SH-SY5Y (cell line): ENCODE data around the gene PRKCZ.

Source experiments
- GATA2 ChIP-seq: IDR thresholded peaks from 2 replicates; pipeline ENCODE4 v1.6.1; 2011; ENCODE audit warnings: mild to moderate bottlenecking, low read depth, low read length
- GATA3 ChIP-seq: IDR thresholded peaks from 2 replicates; pipeline ENCODE4 v1.6.1; 2011; ENCODE audit warnings: low read depth, mild to moderate bottlenecking, low read length, moderate library complexity

GRCh38 chr1:2041305-2041704 is 8.9 kb upstream of the PRKCZ start:
- TF ChIP-seq GATA2: no peak
- no peak for TF ChIP-seq GATA3
